CD14-positive monocyte (primary cell): ENCODE data around the gene BRPF1. TPM values are rescaled to one million over a fixed set of nuclear protein-coding genes. Genes with fewer than 3 reads are reported as not detected.

Experiments
- DNase-seq, 3 donors: peaks; one replicate each; pipeline ENCODE4 v3.0.0-alpha.2; 2011 to 2022
- H2AFZ ChIP-seq: 2 replicates; pipeline ENCODE4 v1.6.0; 2012; ENCODE audit warnings: mild to moderate bottlenecking, low read depth, low read length, inconsistent platforms; ENCODE audit not compliant: insufficient read depth, poor library complexity, severe bottlenecking
- H3K27ac ChIP-seq, 2 donors: 1 replicate in 1 of 2; 2 replicates in 1 of 2; pipeline ENCODE4 v1.5.1; 2012 to 2013; ENCODE audit warnings: low read length in 2 of 2, control low read depth in 1 of 2, inconsistent platforms in 1 of 2, low read depth in 1 of 2, mild to moderate bottlenecking in 1 of 2
- H3K27me3 ChIP-seq, 2 donors: one replicate each; pipeline versions ENCODE4 v1.6.0 to v1.6.1; 2011 to 2013; ENCODE audit warnings: low read length in 2 of 2; ENCODE audit not compliant: control insufficient read depth in 2 of 2, insufficient read depth in 2 of 2
- H3K36me3 ChIP-seq, 2 donors: replicated peaks in 1 of 2; 1 replicate in 1 of 2; 2 replicates in 1 of 2; pipeline versions ENCODE4 v1.5.1 to v1.6.1; 2012 to 2013; ENCODE audit warnings: low read length in 2 of 2, control low read depth in 1 of 2, inconsistent platforms in 1 of 2, mild to moderate bottlenecking in 1 of 2; ENCODE audit not compliant: insufficient read depth in 2 of 2, control insufficient read depth in 1 of 2
- H3K4me1 ChIP-seq, 2 donors: 1 replicate in 1 of 2; 2 replicates in 1 of 2; pipeline versions ENCODE4 v1.5.1 to v1.6.1; 2012 to 2013; ENCODE audit warnings: low read length in 2 of 2, control low read depth in 1 of 2, inconsistent platforms in 1 of 2, mild to moderate bottlenecking in 1 of 2, moderate library complexity in 1 of 2; ENCODE audit not compliant: insufficient read depth in 2 of 2, control insufficient read depth in 1 of 2
- H3K4me2 ChIP-seq: replicated peaks from 2 replicates; pipeline ENCODE3; 2012; ENCODE audit warnings: low read length, moderate library complexity, mild to moderate bottlenecking; ENCODE audit not compliant: poor library complexity, severe bottlenecking; ENCODE audit errors: extremely low read depth
- H3K4me3 ChIP-seq, 3 experiments: fragments of 200-600 bp in 1 of 3; sonication (generic) in 1 of 3; replicated peaks in 1 of 3; 1 replicate in 2 of 3; 2 replicates in 1 of 3; pipeline ENCODE4 v1.5.1; 2011 to 2013; ENCODE audit warnings: low read length in 3 of 3, mild to moderate bottlenecking in 3 of 3, control low read depth in 2 of 3, low read depth in 2 of 3, inconsistent platforms in 1 of 3, moderate library complexity in 1 of 3
- H3K79me2 ChIP-seq: 2 replicates; pipeline ENCODE4 v1.6.0; 2012; ENCODE audit warnings: mild to moderate bottlenecking, control low read depth, inconsistent platforms, low read length, moderate library complexity; ENCODE audit not compliant: insufficient read depth
- H3K9ac ChIP-seq: 2 replicates; pipeline ENCODE4 v1.6.0; 2017; ENCODE audit warnings: low read length, mild to moderate bottlenecking; ENCODE audit not compliant: insufficient read depth, poor library complexity, severe bottlenecking
- H3K9me3 ChIP-seq, 2 donors: replicated peaks in 1 of 2; 1 replicate in 1 of 2; 2 replicates in 1 of 2; pipeline versions ENCODE4 v1.5.1 to v1.6.1; 2012 to 2013; ENCODE audit warnings: low read length in 2 of 2, control low read depth in 1 of 2; ENCODE audit not compliant: control insufficient read depth in 1 of 2, insufficient read depth in 1 of 2
- H4K20me1 ChIP-seq: 2 replicates; pipeline ENCODE4 v1.6.0; 2012; ENCODE audit warnings: mild to moderate bottlenecking, low read length, control low read depth, moderate library complexity; ENCODE audit not compliant: insufficient read depth
- H3K27ac Mint-ChIP-seq, 7 donors: one replicate each; pipeline ENCODE4 v1.8.0; 2020; ENCODE audit warnings: mild to moderate bottlenecking in 7 of 7, mixed read lengths in 7 of 7, moderate library complexity in 6 of 7, inconsistent platforms in 2 of 7
- H3K27me3 Mint-ChIP-seq, 3 donors: one replicate each; pipeline ENCODE4 v1.8.0; 2021 to 2022; ENCODE audit warnings: low read depth in 3 of 3, mild to moderate bottlenecking in 3 of 3, mixed read lengths in 3 of 3, moderate library complexity in 3 of 3, inconsistent platforms in 1 of 3
- H3K36me3 Mint-ChIP-seq, 2 donors: one replicate each; pipeline ENCODE4 v1.8.0; 2020; ENCODE audit warnings: mixed read lengths in 2 of 2, inconsistent platforms in 1 of 2, mild to moderate bottlenecking in 1 of 2
- H3K4me1 Mint-ChIP-seq: one replicate; pipeline ENCODE4 v1.8.0; 2020; ENCODE audit warnings: mild to moderate bottlenecking, mixed read lengths
- H3K4me3 Mint-ChIP-seq, 2 donors: one replicate each; pipeline ENCODE4 v1.8.0; 2020; ENCODE audit warnings: mild to moderate bottlenecking in 2 of 2, mixed read lengths in 2 of 2, moderate library complexity in 1 of 2
- H3K9me3 Mint-ChIP-seq, 7 donors: one replicate each; pipeline ENCODE4 v1.8.0; 2020 to 2022; ENCODE audit warnings: mixed read lengths in 7 of 7, mild to moderate bottlenecking in 6 of 7, moderate library complexity in 6 of 7, inconsistent platforms in 2 of 7
- WGBS: methylation state at CpG from one replicate; pipeline ENCODE4 v1.1.5; 2013; ENCODE audit warnings: missing lambda C conversion rate; ENCODE audit not compliant: insufficient coverage; 5-methylcytosine and 5-hydroxymethylcytosine counted together
- intact Hi-C, 2 donors: fragments of 100-400 bp; cut with micrococcal nuclease; formaldehyde crosslinking; loops; one replicate each; pipeline versions ENCODE4 v1.15.0 to v1.15.1; 2023
- polyA minus RNA-seq: library from RNA; depleted of rRNA, polyadenylated mRNA; stranded (reverse); fragments of >200 nt; gene quantifications from 2 replicates; pipeline ENCODE4 v1.2.3, GENCODE V29; 2012
- polyA plus RNA-seq, 3 donors: library from polyadenylated mRNA; depleted of rRNA in 1 of 3; unstranded in 2 of 3; stranded (reverse) in 1 of 3; fragments of 300-500 nt in 2 of 3; fragments of >200 nt in 1 of 3; fragmentation: Illumina TruSeq in 2 of 3; gene quantifications; 1 replicate in 2 of 3; 2 replicates in 1 of 3; pipeline ENCODE4 v1.2.3, GENCODE V29; 2012 to 2021
- total RNA-seq, 12 experiments: library from RNA in 1 of 12; stranded (reverse) in 1 of 12; fragments of 120-200 nt in 1 of 12; gene quantifications; one replicate each; pipeline ENCODE4 v1.2.4 and lab custom pipeline; 2013 to 2026; ENCODE audit warnings: mixed read lengths in 6 of 12, inconsistent platforms in 1 of 12
- TF ChIP-seq, protein P1 (sequence below): fragments of 200-600 bp; IDR thresholded peaks from one replicate; pipeline ENCODE4 v1.8.0; 2022; ENCODE audit warnings: antibody characterized with exemption, mild to moderate bottlenecking

The BRPF1 gene, protein sequence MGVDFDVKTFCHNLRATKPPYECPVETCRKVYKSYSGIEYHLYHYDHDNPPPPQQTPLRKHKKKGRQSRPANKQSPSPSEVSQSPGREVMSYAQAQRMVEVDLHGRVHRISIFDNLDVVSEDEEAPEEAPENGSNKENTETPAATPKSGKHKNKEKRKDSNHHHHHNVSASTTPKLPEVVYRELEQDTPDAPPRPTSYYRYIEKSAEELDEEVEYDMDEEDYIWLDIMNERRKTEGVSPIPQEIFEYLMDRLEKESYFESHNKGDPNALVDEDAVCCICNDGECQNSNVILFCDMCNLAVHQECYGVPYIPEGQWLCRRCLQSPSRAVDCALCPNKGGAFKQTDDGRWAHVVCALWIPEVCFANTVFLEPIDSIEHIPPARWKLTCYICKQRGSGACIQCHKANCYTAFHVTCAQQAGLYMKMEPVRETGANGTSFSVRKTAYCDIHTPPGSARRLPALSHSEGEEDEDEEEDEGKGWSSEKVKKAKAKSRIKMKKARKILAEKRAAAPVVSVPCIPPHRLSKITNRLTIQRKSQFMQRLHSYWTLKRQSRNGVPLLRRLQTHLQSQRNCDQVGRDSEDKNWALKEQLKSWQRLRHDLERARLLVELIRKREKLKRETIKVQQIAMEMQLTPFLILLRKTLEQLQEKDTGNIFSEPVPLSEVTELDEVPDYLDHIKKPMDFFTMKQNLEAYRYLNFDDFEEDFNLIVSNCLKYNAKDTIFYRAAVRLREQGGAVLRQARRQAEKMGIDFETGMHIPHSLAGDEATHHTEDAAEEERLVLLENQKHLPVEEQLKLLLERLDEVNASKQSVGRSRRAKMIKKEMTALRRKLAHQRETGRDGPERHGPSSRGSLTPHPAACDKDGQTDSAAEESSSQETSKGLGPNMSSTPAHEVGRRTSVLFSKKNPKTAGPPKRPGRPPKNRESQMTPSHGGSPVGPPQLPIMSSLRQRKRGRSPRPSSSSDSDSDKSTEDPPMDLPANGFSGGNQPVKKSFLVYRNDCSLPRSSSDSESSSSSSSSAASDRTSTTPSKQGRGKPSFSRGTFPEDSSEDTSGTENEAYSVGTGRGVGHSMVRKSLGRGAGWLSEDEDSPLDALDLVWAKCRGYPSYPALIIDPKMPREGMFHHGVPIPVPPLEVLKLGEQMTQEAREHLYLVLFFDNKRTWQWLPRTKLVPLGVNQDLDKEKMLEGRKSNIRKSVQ (N-terminal part only)
- total RNA-seq (2013): 29.2 TPM
- polyA plus RNA-seq (10 to 100 TPM in 2 of 3 donors, 1 to 10 TPM in 1; 5.1 to 22.5 (median 10.4) TPM), polyA minus RNA-seq (34.6 and 49.5 TPM in 2 replicates), total RNA-seq (lab: John Stamatoyannopoulos, UW) (20.6 to 69.1 (median 35.1) reads per million in 11 experiments)

DNA sequence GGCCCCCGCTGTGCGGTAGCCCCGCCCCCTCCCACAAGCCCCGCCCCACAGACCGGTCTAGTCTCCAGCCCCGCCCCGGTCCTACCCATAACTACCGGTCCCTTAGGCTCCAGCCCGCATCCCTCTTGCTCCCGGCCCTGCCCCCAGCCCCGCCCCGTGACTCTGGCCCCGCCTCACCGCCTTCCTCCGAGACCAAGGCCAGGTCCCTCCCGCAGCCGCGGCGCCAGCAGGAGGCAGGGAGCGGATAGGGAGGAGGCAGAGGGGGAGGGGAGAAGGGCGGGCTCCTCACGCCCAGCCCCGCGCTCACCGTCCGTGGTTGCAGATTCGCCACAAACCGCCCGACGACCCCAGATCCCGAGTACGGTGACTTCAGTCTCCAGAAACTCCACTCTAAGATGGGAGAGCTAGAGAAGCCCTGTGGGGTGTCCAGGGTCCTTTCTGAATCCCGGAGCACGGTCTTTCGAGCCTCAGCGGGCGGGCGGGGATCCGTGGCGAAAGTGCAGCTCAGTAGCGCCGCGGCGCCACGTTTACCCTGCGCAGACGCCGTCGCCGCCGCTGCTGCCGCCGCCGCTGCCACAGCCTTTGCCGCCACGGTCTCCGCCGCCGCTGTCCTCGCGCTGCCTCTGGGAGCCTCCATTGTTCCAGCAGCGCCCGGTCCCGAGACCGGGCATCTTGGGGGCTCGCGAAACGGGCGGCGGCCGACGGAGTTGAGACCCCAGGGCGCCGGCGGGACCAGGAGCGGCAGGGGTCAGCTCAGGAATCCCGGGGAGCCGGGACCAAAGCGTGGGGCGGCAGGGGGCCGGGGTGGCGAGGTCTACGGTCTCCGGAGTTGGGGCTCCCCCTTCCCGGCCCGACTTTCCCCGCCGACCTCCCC is at the start of gene BRPF1:
BRPF1 (plus strand) TSS at position 530 of the 874 bp plus-strand sequence. CDS start 2,406 bp downstream, outside the sequence.
- peaks cover 0 to 1% (median 0%) of the 10 kb centered on the region in 3 donors for H3K27me3 Mint-ChIP-seq
- peaks cover 57% of the 10 kb centered on the region for H3K4me1 Mint-ChIP-seq
- no peaks in the 10 kb centered on the region for H3K9me3 Mint-ChIP-seq
- peaks cover 21 to 30% of the 10 kb centered on the region in 2 donors for H3K36me3 Mint-ChIP-seq
- TF ChIP-seq, protein P1, sequence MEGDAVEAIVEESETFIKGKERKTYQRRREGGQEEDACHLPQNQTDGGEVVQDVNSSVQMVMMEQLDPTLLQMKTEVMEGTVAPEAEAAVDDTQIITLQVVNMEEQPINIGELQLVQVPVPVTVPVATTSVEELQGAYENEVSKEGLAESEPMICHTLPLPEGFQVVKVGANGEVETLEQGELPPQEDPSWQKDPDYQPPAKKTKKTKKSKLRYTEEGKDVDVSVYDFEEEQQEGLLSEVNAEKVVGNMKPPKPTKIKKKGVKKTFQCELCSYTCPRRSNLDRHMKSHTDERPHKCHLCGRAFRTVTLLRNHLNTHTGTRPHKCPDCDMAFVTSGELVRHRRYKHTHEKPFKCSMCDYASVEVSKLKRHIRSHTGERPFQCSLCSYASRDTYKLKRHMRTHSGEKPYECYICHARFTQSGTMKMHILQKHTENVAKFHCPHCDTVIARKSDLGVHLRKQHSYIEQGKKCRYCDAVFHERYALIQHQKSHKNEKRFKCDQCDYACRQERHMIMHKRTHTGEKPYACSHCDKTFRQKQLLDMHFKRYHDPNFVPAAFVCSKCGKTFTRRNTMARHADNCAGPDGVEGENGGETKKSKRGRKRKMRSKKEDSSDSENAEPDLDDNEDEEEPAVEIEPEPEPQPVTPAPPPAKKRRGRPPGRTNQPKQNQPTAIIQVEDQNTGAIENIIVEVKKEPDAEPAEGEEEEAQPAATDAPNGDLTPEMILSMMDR: no peak
- H3K9ac ChIP-seq: peak within 1 kb of the TSS; percentile 93
- intact Hi-C loops: loop anchor here (1.0 to 5.0 kb wide), 9 partner anchors 15 to 334 kb away; partner anchors contain the start of genes ARPC4 (in 2 of the 2), MTMR14 (in 2 of the 2), TADA3 (in 2 of the 2) and FANCD2 (in 1 of the 2)
- DNase-seq: peak; percentile 99 to 100 (median 99)
- no peaks in the 10 kb centered on the region for H3K27me3 ChIP-seq
- H3K4me3 Mint-ChIP-seq: peak within 1 kb of the TSS; percentile 87 to 95
- H3K27ac Mint-ChIP-seq: peak within 1 kb of the TSS; percentile 91 to 99 (median 97)
- peak within 1 kb of the TSS; percentile 88 for H2AFZ ChIP-seq
- peaks cover 17 to 27% of the 10 kb centered on the region in 2 donors for H3K36me3 ChIP-seq
- no peaks in the 10 kb centered on the region for H3K9me3 ChIP-seq
- WGBS: under 1% methylated on average over 83 of the region's 88 CpGs
- H3K79me2 ChIP-seq: peaks cover 49% of the 10 kb centered on the region
- H3K4me2 ChIP-seq: peak within 1 kb of the TSS; percentile 94
- H4K20me1 ChIP-seq: peaks cover 42% of the 10 kb centered on the region
- peaks cover 50 to 59% of the 10 kb centered on the region in 2 donors for H3K4me1 ChIP-seq
- H3K27ac ChIP-seq: peak within 1 kb of the TSS; percentile 90 to 96
- peak within 1 kb of the TSS; percentile 81 to 94 (median 85) for H3K4me3 ChIP-seq
